Measurements from ENCODE around the gene GATM.

Gene GATM

GRCh38 chr15:45378149-45378912, at the start of gene GATM:
GATM (minus strand) TSS chr15:45378544; CDS start chr15:45378453, 91 bp downstream.
- Histone ChIP-seq H3K4me3 (ENCODE audit: low read depth, low read length) (peak within 1 kb of the TSS; percentile 62), H3K9ac (no peak within 1 kb of the TSS), H3K9me3 (ENCODE audit: control insufficient read depth, low read length) (no peaks in the 10 kb centered on the region), H3K79me2 (no peaks in the 10 kb centered on the region), H3K36me3 (ENCODE audit: control insufficient read depth, insufficient read depth, low read length) (no peaks in the 10 kb centered on the region), H2AFZ (peak within 1 kb of the TSS; percentile 88), H3K4me2 (ENCODE audit: low read length) (peak within 1 kb of the TSS; percentile 99), H3K27ac (no peak within 1 kb of the TSS), H3K4me1 (no peaks in the 10 kb centered on the region), H3K27me3 (ENCODE audit: control insufficient read depth, insufficient read depth, low read length) (no peaks in the 10 kb centered on the region)
- TF ChIP-seq CTCF (IDR thresholded peaks at IDR 0.05): peak; percentile 21

DNA sequence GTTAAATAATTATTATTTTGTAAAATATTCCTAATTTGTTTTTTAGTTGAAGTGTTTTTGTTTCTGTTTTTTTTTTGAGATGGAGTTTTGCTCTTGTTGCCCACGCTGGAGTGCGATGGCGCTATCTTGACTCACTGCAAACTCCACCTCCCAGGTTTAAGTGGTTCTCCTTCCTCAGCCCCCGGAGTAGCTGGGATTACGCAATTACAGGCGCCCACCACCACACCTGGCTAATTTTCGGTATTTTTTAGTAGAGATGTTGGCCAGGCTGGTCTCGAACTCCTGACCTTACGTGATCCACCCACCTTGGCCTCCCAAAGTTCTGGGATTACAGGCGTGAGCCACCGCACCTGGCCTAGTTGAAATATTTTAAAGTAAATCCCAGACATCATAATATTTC, 48.7 kb upstream of the GATM start:
- no peak overlapping the region for H3K27ac ChIP-seq
- H3K4me2 ChIP-seq (ENCODE audit: low read length): no peak overlapping the region
- no peaks in the 10 kb centered on the region for H3K4me1 ChIP-seq
- H3K9ac ChIP-seq: no peak overlapping the region
- TF ChIP-seq CTCF (IDR thresholded peaks at IDR 0.05): no peak
- H3K36me3 ChIP-seq (ENCODE audit: control insufficient read depth, insufficient read depth, low read length): no peaks in the 10 kb centered on the region
- H3K79me2 ChIP-seq: no peaks in the 10 kb centered on the region
- H3K9me3 ChIP-seq (ENCODE audit: control insufficient read depth, low read length): no peaks in the 10 kb centered on the region
- H3K4me3 ChIP-seq (ENCODE audit: low read depth, low read length): no peak overlapping the region
- H2AFZ ChIP-seq: no peak overlapping the region
- H3K27me3 ChIP-seq (ENCODE audit: control insufficient read depth, insufficient read depth, low read length): no peaks in the 10 kb centered on the region

DNA sequence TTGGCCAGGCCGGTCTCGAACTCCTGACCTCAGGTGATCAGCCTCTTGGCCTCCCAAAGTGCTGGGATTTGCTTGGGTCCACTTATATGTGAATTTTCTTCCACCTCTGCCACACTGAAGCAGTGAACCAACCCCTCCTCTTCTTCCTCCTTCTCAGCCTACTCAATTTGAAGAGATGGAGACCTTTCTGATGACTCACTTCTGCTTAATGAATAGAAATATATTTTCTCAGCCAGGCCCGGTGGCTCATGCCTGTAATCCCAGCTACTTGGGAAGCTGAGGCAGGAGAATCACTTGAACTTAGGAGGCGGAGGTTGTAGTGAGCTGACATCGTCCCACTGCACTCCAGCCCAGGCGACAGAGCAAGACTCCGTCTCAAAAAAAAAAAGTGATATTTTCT, 46.8 kb upstream of the GATM start:
- Histone ChIP-seq H3K4me2 (ENCODE audit: low read length) (no peak overlapping the region), H3K79me2 (no peaks in the 10 kb centered on the region), H2AFZ (no peak overlapping the region), H3K9ac (no peak overlapping the region), H3K27ac (no peak overlapping the region), H3K4me3 (ENCODE audit: low read depth, low read length) (no peak overlapping the region), H3K4me1 (no peaks in the 10 kb centered on the region), H3K9me3 (ENCODE audit: control insufficient read depth, low read length) (no peaks in the 10 kb centered on the region), H3K36me3 (ENCODE audit: control insufficient read depth, insufficient read depth, low read length) (no peaks in the 10 kb centered on the region), H3K27me3 (ENCODE audit: control insufficient read depth, insufficient read depth, low read length) (no peaks in the 10 kb centered on the region)
- no peak for TF ChIP-seq CTCF (IDR thresholded peaks at IDR 0.05)

- Histone ChIP-seq H3K36me3 (ENCODE audit: control insufficient read depth, insufficient read depth, low read length) (no peaks in the 10 kb centered on the region), H3K9ac (no peak overlapping the region), H3K79me2 (no peaks in the 10 kb centered on the region), H3K4me2 (ENCODE audit: low read length) (no peak overlapping the region), H3K9me3 (ENCODE audit: control insufficient read depth, low read length) (no peaks in the 10 kb centered on the region), H3K4me1 (no peaks in the 10 kb centered on the region), H3K27ac (no peak overlapping the region), H3K27me3 (ENCODE audit: control insufficient read depth, insufficient read depth, low read length) (no peaks in the 10 kb centered on the region), H3K4me3 (ENCODE audit: low read depth, low read length) (no peak overlapping the region), H2AFZ (no peak overlapping the region)
- no peak for TF ChIP-seq CTCF (IDR thresholded peaks at IDR 0.05)
Observed at GRCh38 chr15:45424429-45424828, 46.1 kb upstream of the GATM start.
